ENCODE results near the gene RETNLB. TPM values are rescaled to one million over a fixed set of nuclear protein-coding genes. Genes with fewer than 3 reads are reported as not detected.

RETNLB gene
- total RNA-seq, 1 donor from 2014 or later: not detected

DNA sequence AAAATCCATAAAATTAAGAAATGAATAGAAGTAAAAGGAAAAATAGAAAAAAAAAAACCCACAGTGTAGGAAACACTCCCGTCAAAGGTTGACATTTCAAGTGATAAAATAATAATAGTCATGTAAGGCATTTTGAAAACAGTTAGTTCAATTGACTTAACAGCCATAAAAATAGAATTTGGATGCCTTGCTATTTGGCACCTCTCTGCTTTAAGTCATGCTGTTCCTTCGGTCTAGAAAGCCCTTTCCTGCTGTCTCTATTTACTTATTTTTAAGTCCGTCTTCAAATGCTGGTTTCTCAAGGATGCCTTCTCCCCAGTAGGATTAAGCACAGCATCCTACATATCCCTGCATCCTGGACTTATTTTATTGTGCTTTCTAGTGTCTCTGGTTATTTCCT, 22.3 kb upstream of the RETNLB start:
- DNase-seq (ENCODE audit: low read depth) (no peak), FAIRE-seq (no peak)
- no peaks in the 10 kb centered on the region for H3K36me3 ChIP-seq (ENCODE audit: control insufficient read depth, insufficient read depth, low read length)
- TF ChIP-seq CTCF (IDR thresholded peaks at IDR 0.05; ENCODE audit: insufficient read depth, low read length, severe bottlenecking): no peak
- no peak overlapping the region for H3K4me3 ChIP-seq (ENCODE audit: low read depth, low read length)
- H3K27me3 ChIP-seq (ENCODE audit: control insufficient read depth, insufficient read depth, low read length): no peaks in the 10 kb centered on the region

GRCh38 chr3:108775649-108776048, 18.4 kb upstream of the RETNLB start:
- TF ChIP-seq CTCF (IDR thresholded peaks at IDR 0.05; ENCODE audit: insufficient read depth, low read length, severe bottlenecking): no peak
- FAIRE-seq (no peak), DNase-seq (ENCODE audit: low read depth) (no peak)

GRCh38 chr3:108767253-108767652, 10.0 kb upstream of the RETNLB start:
- peak; percentile 40 for FAIRE-seq
- H3K27me3 ChIP-seq (ENCODE audit: control insufficient read depth, insufficient read depth, low read length): no peaks in the 10 kb centered on the region
- no peaks in the 10 kb centered on the region for H3K36me3 ChIP-seq (ENCODE audit: control insufficient read depth, insufficient read depth, low read length)
- no peak for TF ChIP-seq CTCF (IDR thresholded peaks at IDR 0.05; ENCODE audit: insufficient read depth, low read length, severe bottlenecking)
- no peak for DNase-seq (ENCODE audit: low read depth)
- H3K4me3 ChIP-seq (ENCODE audit: low read depth, low read length): no peak overlapping the region

More at GRCh38 chr3:108775649-108776048, 18.4 kb upstream of the RETNLB start:
- no peak overlapping the region for H3K4me3 ChIP-seq (ENCODE audit: low read depth, low read length)
- no peaks in the 10 kb centered on the region for H3K36me3 ChIP-seq (ENCODE audit: control insufficient read depth, insufficient read depth, low read length)
- no peaks in the 10 kb centered on the region for H3K27me3 ChIP-seq (ENCODE audit: control insufficient read depth, insufficient read depth, low read length)

GRCh38 chr3:108755686-108756085, 1.5 kb downstream of the RETNLB start:
- no peak for TF ChIP-seq CTCF (IDR thresholded peaks at IDR 0.05; ENCODE audit: insufficient read depth, low read length, severe bottlenecking)
- FAIRE-seq: no peak
- no peak for DNase-seq (ENCODE audit: low read depth)

DNA sequence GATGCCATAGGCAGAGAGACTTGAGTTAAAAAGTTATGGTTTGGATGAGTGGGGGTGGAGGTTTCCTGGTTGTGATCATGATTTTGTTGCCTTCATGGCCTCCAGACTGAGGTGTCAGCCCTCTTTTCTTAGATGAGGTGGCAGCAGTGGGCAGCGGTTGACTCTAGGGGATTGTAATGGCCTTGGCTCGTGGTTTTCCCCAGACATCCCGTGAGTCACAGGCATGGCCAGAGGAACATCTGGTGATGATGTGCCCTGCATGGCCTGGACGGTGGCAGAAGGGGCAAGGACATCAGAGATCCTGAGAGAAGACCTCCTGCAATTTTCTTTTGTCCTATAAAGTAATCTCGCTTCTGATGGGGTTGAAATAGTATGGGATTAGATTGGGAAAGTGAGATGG, 12.4 kb downstream of the RETNLB start:
- no peak for FAIRE-seq
- Histone ChIP-seq H3K4me3 (ENCODE audit: low read depth, low read length) (no peak overlapping the region), H3K36me3 (ENCODE audit: control insufficient read depth, insufficient read depth, low read length) (no peaks in the 10 kb centered on the region), H3K27me3 (ENCODE audit: control insufficient read depth, insufficient read depth, low read length) (no peaks in the 10 kb centered on the region)
- no peak for TF ChIP-seq CTCF (IDR thresholded peaks at IDR 0.05; ENCODE audit: insufficient read depth, low read length, severe bottlenecking)
- DNase-seq (ENCODE audit: low read depth): no peak

More at GRCh38 chr3:108755686-108756085, 1.5 kb downstream of the RETNLB start:
- no peaks in the 10 kb centered on the region for H3K36me3 ChIP-seq (ENCODE audit: control insufficient read depth, insufficient read depth, low read length)
- H3K4me3 ChIP-seq (ENCODE audit: low read depth, low read length): no peak overlapping the region
- H3K27me3 ChIP-seq (ENCODE audit: control insufficient read depth, insufficient read depth, low read length): no peaks in the 10 kb centered on the region

DNA sequence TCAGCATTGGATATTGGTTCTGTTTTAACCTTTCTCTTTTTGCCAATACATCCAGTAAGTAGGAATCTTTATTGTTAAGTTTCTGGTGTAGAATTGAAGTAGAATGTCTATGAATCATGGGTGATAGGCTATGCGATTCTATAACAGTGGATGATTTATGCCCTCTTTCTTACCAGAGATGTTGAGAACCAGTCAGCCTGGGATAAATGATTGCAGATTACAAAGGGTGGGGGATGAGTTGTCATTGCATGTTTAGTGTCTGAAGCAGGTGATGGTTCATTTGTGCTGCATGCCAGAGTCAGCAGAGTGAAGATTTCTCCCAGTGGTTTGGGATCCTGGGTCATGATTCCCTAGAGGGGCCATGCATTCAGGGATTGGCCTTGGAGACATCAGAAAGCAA, 14.3 kb downstream of the RETNLB start:
- Histone ChIP-seq H3K36me3 (ENCODE audit: control insufficient read depth, insufficient read depth, low read length) (no peaks in the 10 kb centered on the region), H3K4me3 (ENCODE audit: low read depth, low read length) (no peak overlapping the region), H3K27me3 (ENCODE audit: control insufficient read depth, insufficient read depth, low read length) (no peaks in the 10 kb centered on the region)
- DNase-seq (ENCODE audit: low read depth) (no peak), FAIRE-seq (no peak)
- TF ChIP-seq CTCF (IDR thresholded peaks at IDR 0.05; ENCODE audit: insufficient read depth, low read length, severe bottlenecking): no peak

All from bronchial epithelial cell (primary cell).